HepG2 (cell line): ENCODE measurements around the gene LYRM4. TPM values are rescaled to one million over a fixed set of nuclear protein-coding genes. Genes with fewer than 3 reads are reported as not detected.

ENCODE experiments used
- ATAC-seq: fragments of 200-7000 bp; cut with Tn5 transposase; 3 replicates; pipeline ENCODE4 v1.9.1; 2020; ENCODE audit warnings: mild to moderate bottlenecking, moderate library complexity
- BruUV-seq: library from RNA; stranded (reverse); fragments of 400-500 nt; replicated peaks from 2 replicates; lab custom pipeline; 2021; lab: Mats Ljungman, UMichigan
- CTCF ChIA-PET: fragments of 300-600 bp; formaldehyde crosslinking; extraction: SDS; loops from one replicate; lab custom pipeline; 2021; ENCODE audit warnings: low total read pairs, inconsistent platforms, low intra/inter-chr PET ratio; lab: Yijun Ruan, JAX
- POLR2A ChIA-PET: fragments of 350-600 bp; sonication (Branson Sonifier 250); formaldehyde crosslinking; loops from one replicate; lab custom pipeline; 2020; ENCODE audit warnings: antibody characterized with exemption, inconsistent platforms; lab: Yijun Ruan, JAX
- DNase-seq: peaks from one replicate; pipeline ENCODE4 v3.0.0-alpha.2; 2015; ENCODE audit warnings: low spot score
- FAIRE-seq: peaks from 3 replicates; lab custom pipeline; 2011; peaks lifted over from hg19 to GRCh38; lab: Jason Lieb, UNC
- H2AFZ ChIP-seq: one replicate; pipeline ENCODE4 v1.6.1; 2011; ENCODE audit warnings: low read length, inconsistent platforms
- H3K27ac ChIP-seq: fragments of 300-600 bp; 3 replicates; pipeline ENCODE4 v1.8.0; 2011; ENCODE audit warnings: mixed run types, mild to moderate bottlenecking, mixed read lengths, low read length, inconsistent platforms; ENCODE audit not compliant: insufficient read depth; ENCODE audit errors: extremely low read length
- H3K27me3 ChIP-seq, 2 experiments: fragments of 200-600 bp in 1 of 2; 2 replicates in 1 of 2; 3 replicates in 1 of 2; pipeline versions ENCODE4 v1.6.0 to v1.8.0; 2011; ENCODE audit warnings: low read length in 2 of 2, mild to moderate bottlenecking in 2 of 2, moderate library complexity in 2 of 2, inconsistent platforms in 1 of 2; ENCODE audit not compliant: insufficient read depth in 2 of 2, control insufficient read depth in 1 of 2
- H3K36me3 ChIP-seq, 2 experiments: fragments of 200-600 bp in 1 of 2; replicated peaks in 1 of 2; 2 replicates in 1 of 2; 3 replicates in 1 of 2; pipeline versions ENCODE4 v1.5.1 to v1.8.0; 2011; ENCODE audit warnings: low read length in 2 of 2, inconsistent platforms in 1 of 2; ENCODE audit not compliant: insufficient read depth in 2 of 2, control insufficient read depth in 1 of 2
- H3K4me1 ChIP-seq: 2 replicates; pipeline ENCODE4 v1.5.1; 2012; ENCODE audit warnings: low read length, inconsistent platforms; ENCODE audit not compliant: insufficient read depth
- H3K4me2 ChIP-seq: 2 replicates; pipeline ENCODE4 v1.6.0; 2011; ENCODE audit warnings: low read depth, low read length, inconsistent platforms
- H3K4me3 ChIP-seq, 3 experiments: fragments of 200-600 bp in 1 of 3; sonication (generic), shearing (Covaris generic) in 1 of 3; replicated peaks in 1 of 3; 2 replicates each; pipeline ENCODE4 v1.5.1; 2011 to 2016; ENCODE audit warnings: low read length in 3 of 3, inconsistent platforms in 2 of 3, low read depth in 2 of 3, mild to moderate bottlenecking in 2 of 3, control low read depth in 1 of 3, mixed read lengths in 1 of 3; ENCODE audit not compliant: insufficient read depth in 1 of 3
- H3K79me2 ChIP-seq: one replicate; pipeline ENCODE4 v1.6.1; 2011; ENCODE audit warnings: low read length, inconsistent platforms; ENCODE audit not compliant: insufficient read depth
- H3K9ac ChIP-seq: 2 replicates; pipeline ENCODE4 v1.6.0; 2011; ENCODE audit warnings: mild to moderate bottlenecking, low read depth, low read length, inconsistent platforms; ENCODE audit not compliant: insufficient read depth
- H3K9me3 ChIP-seq: 2 replicates; pipeline ENCODE4 v1.5.1; 2012; ENCODE audit warnings: mild to moderate bottlenecking, low read length
- H4K20me1 ChIP-seq: 2 replicates; pipeline ENCODE4 v1.6.0; 2011; ENCODE audit warnings: inconsistent platforms, mild to moderate bottlenecking, low read length, moderate library complexity; ENCODE audit not compliant: insufficient read depth
- AKAP8 ChIP-seq: sonication (generic); formaldehyde crosslinking; IDR thresholded peaks from 2 replicates; pipeline ENCODE4 v1.5.1; 2020; ENCODE audit warnings: mild to moderate bottlenecking, missing genetic modification reagents
- EED ChIP-seq: sonication (generic); formaldehyde crosslinking; IDR thresholded peaks from 2 replicates; pipeline ENCODE4 v1.5.0; 2020; ENCODE audit warnings: mild to moderate bottlenecking, missing genetic modification reagents
- ELF4 ChIP-seq: sonication (generic); formaldehyde crosslinking; IDR thresholded peaks from 2 replicates; pipeline ENCODE4 v1.5.0; 2020; ENCODE audit warnings: missing genetic modification reagents, mild to moderate bottlenecking, moderate library complexity, borderline replicate concordance
- EP300 ChIP-seq, 3 experiments: sonication (generic) in 1 of 3; formaldehyde crosslinking in 1 of 3; IDR thresholded peaks; 2 replicates each; pipeline versions ENCODE4 v1.5.1 to v1.6.1; 2011 to 2020; ENCODE audit warnings: low read depth in 2 of 3, low read length in 2 of 3, borderline replicate concordance in 1 of 3, improper control_type of control experiment in 1 of 3, mild to moderate bottlenecking in 1 of 3, missing genetic modification reagents in 1 of 3, moderate library complexity in 1 of 3
- GATA4 ChIP-seq: sonication (generic); IDR thresholded peaks from 2 replicates; pipeline ENCODE4 v1.6.1; 2016; ENCODE audit warnings: antibody characterized with exemption, low read depth, borderline replicate concordance
- HMGA1 ChIP-seq: sonication (generic); formaldehyde crosslinking; conservative IDR thresholded peaks from 2 replicates; pipeline ENCODE4 v1.4.0; 2020; ENCODE audit warnings: missing genetic modification reagents
- NFYC ChIP-seq: IDR thresholded peaks from 2 replicates; pipeline ENCODE4 v1.6.1; 2016; ENCODE audit warnings: missing genetic modification reagents, missing compliant biosample characterization
- NPAS2 ChIP-seq: sonication (generic); formaldehyde crosslinking; IDR thresholded peaks from 2 replicates; pipeline ENCODE4 v1.8.0; 2022; ENCODE audit warnings: mild to moderate bottlenecking, missing genetic modification reagents, borderline replicate concordance
- RBM22 ChIP-seq: fragments of 200-400 bp; formaldehyde crosslinking; optimal IDR thresholded peaks from 2 replicates; pipeline ENCODE3; 2017; ENCODE audit warnings: mild to moderate bottlenecking, low read length, moderate library complexity
- SIX1 ChIP-seq: sonication (generic); formaldehyde crosslinking; IDR thresholded peaks from 2 replicates; pipeline ENCODE4 v1.4.0; 2020; ENCODE audit warnings: missing genetic modification reagents, borderline replicate concordance
- SUZ12 ChIP-seq: fragments of 150-350 bp; IDR thresholded peaks from 2 replicates; pipeline ENCODE4 v1.6.1; 2014; ENCODE audit warnings: low read depth, low read length
- YEATS4 ChIP-seq: sonication (generic); formaldehyde crosslinking; IDR thresholded peaks from 2 replicates; pipeline ENCODE4 v1.4.0; 2020; ENCODE audit warnings: missing genetic modification reagents, borderline replicate concordance
- ZNF20 ChIP-seq: sonication (generic); formaldehyde crosslinking; IDR thresholded peaks from 2 replicates; pipeline ENCODE4 v1.4.0; 2020; ENCODE audit warnings: mild to moderate bottlenecking, moderate library complexity, missing genetic modification reagents
- ZNF335 ChIP-seq: sonication (generic); formaldehyde crosslinking; IDR thresholded peaks from 2 replicates; pipeline ENCODE4 v1.4.0; 2020; ENCODE audit warnings: missing genetic modification reagents
- ZNF589 ChIP-seq: sonication (generic); formaldehyde crosslinking; conservative IDR thresholded peaks from 2 replicates; pipeline ENCODE4 v1.8.0; 2022; ENCODE audit warnings: mild to moderate bottlenecking, moderate library complexity, missing genetic modification reagents
- ZNF850 ChIP-seq: sonication (generic); formaldehyde crosslinking; conservative IDR thresholded peaks from 2 replicates; pipeline ENCODE4 v1.9.0; 2021; ENCODE audit warnings: mild to moderate bottlenecking, missing genetic modification reagents
- ZNF878 ChIP-seq: sonication (generic); formaldehyde crosslinking; IDR thresholded peaks from 2 replicates; pipeline ENCODE4 v1.8.1; 2023; ENCODE audit warnings: mild to moderate bottlenecking, missing genetic modification reagents, moderate library complexity
- WGBS: methylation state at CpG from one replicate; pipeline ENCODE4 v1.1.6; 2017; ENCODE audit warnings: low lambda C conversion rate; 5-methylcytosine and 5-hydroxymethylcytosine counted together
- in situ Hi-C: cut with HindIII; loops from 2 replicates; pipeline ENCODE4 v1.10.0; 2017; ENCODE audit warnings: low pct_unique_long_range_greater_than_20kb; ENCODE audit not compliant: extremely low pct_ligation_motif_present
- intact Hi-C: fragments of 100-400 bp; cut with micrococcal nuclease; formaldehyde crosslinking; loops from one replicate; pipeline ENCODE4 v1.10.0; 2022; ENCODE audit not compliant: unreplicated experiment
- polyA plus RNA-seq, 8 experiments: library from polyadenylated mRNA; depleted of rRNA in 3 of 8; stranded (reverse) in 7 of 8; unstranded in 1 of 8; fragments of >200 nt; fragmentation: Illumina TruSeq in 4 of 8; extraction: Trizol in 4 of 8; gene quantifications; 2 replicates each; pipeline versions ENCODE4 v1.2.1 to v1.2.3, GENCODE V29; 2011 to 2016; ENCODE audit warnings: low read depth in 4 of 8, missing spikeins in 1 of 8, mixed read lengths in 1 of 8; ENCODE audit not compliant: insufficient read depth in 1 of 8
- total RNA-seq, 5 experiments: library from RNA; depleted of rRNA; stranded (reverse); fragments of >200 nt; fragmentation: Illumina TruSeq; extraction: Trizol; gene quantifications; 2 replicates each; pipeline ENCODE4 v1.2.3, GENCODE V29; 2016; ENCODE audit warnings: low read depth in 1 of 5
- TF ChIP-seq, protein P1 (sequence below): sonication (generic); formaldehyde crosslinking; IDR thresholded peaks from 2 replicates; pipeline ENCODE4 v1.9.0; 2021; ENCODE audit warnings: missing genetic modification reagents, borderline replicate concordance
- TF ChIP-seq, protein P2 (sequence below): sonication (generic); formaldehyde crosslinking; IDR thresholded peaks from 2 replicates; pipeline ENCODE4 v1.5.1; 2020; ENCODE audit warnings: missing genetic modification reagents, mild to moderate bottlenecking, borderline replicate concordance

LYRM4 gene
- total and polyA plus RNA-seq, 2 of the 13 experiments (the other 11 are each of a cell fraction or from before 2014, with no cell fraction given): 64.6 to 67.5 TPM

GRCh38 chr6:5205877-5206850, 54.6 kb downstream of the LYRM4 start:
- BruUV-seq: TSS peak; percentile 82
- ATAC-seq (peak; percentile 96), FAIRE-seq (peak; percentile 98), DNase-seq (peak; percentile 95)
- POLR2A ChIA-PET: interaction anchor here (0.9 to 1.6 kb wide), 7 partner anchors 8 to 147 kb away, joined by 3 to 10 read pairs (median 4); partner anchors contain the start of genes FARS2 and LYRM4
- Histone ChIP-seq H3K4me3 (peak overlapping the region in 1 of 3 experiments; percentile 21; a peak in 1 of 6 replicates), H3K9ac (peak overlapping the region; percentile 48), H2AFZ (no peak overlapping the region), H3K4me1 (peaks cover 50% of the 10 kb centered on the region), H3K79me2 (peaks cover 10% of the 10 kb centered on the region), H3K27me3 (no peaks in the 10 kb centered on the region), H3K4me2 (peak overlapping the region; percentile 56), H4K20me1 (no peaks in the 10 kb centered on the region), H3K36me3 (peaks cover 2 to 16% of the 10 kb centered on the region in 2 experiments), H3K27ac (peak overlapping the region; percentile 53), H3K9me3 (no peaks in the 10 kb centered on the region)
- in situ Hi-C loops (no loop called here), intact Hi-C loops (loop anchor here (5.0 kb wide), 2 partner anchors 64 to 149 kb away; no protein-coding TSS in a partner anchor)
- WGBS: 36% methylated on average over 7 of the region's 7 CpGs
- CTCF ChIA-PET: no interaction called here
- TF ChIP-seq SUZ12 (no peak), AKAP8 (no peak), ZNF20 (CRISPR knock-in tag) (no peak), EED (CRISPR knock-in tag) (no peak; the same call in 1 of the 2 replicates), YEATS4 (CRISPR knock-in tag) (peak; percentile 87), EP300 (IDR thresholded peaks at IDR 0.05; ENCODE audit: low read depth in 2 of 2, low read length in 2 of 2) (peak in 1 of 2 experiments; percentile 76; a peak in 2 of 4 replicates), EP300 (CRISPR knock-in tag; IDR thresholded peaks at IDR 0.05; ENCODE audit: borderline replicate concordance) (no peak), NFYC (CRISPR knock-in tag) (no peak), ELF4 (CRISPR knock-in tag) (0 out of 2 replicates have a peak, but pooled peaks have one; percentile 52), GATA4 (no peak), NPAS2 (CRISPR knock-in tag) (no peak), ZNF850 (CRISPR knock-in tag) (no peak), HMGA1 (CRISPR knock-in tag) (no peak), ZNF335 (CRISPR knock-in tag) (peak; percentile 96), ZNF878 (CRISPR knock-in tag) (peak; percentile 95), SIX1 (CRISPR knock-in tag) (0 out of 2 replicates have a peak, but pooled peaks have one; percentile 43), ZNF589 (CRISPR knock-in tag) (peak; percentile 47; the same call in 1 of the 2 replicates), RBM22 (peak; percentile 25)
- TF ChIP-seq, protein P1, sequence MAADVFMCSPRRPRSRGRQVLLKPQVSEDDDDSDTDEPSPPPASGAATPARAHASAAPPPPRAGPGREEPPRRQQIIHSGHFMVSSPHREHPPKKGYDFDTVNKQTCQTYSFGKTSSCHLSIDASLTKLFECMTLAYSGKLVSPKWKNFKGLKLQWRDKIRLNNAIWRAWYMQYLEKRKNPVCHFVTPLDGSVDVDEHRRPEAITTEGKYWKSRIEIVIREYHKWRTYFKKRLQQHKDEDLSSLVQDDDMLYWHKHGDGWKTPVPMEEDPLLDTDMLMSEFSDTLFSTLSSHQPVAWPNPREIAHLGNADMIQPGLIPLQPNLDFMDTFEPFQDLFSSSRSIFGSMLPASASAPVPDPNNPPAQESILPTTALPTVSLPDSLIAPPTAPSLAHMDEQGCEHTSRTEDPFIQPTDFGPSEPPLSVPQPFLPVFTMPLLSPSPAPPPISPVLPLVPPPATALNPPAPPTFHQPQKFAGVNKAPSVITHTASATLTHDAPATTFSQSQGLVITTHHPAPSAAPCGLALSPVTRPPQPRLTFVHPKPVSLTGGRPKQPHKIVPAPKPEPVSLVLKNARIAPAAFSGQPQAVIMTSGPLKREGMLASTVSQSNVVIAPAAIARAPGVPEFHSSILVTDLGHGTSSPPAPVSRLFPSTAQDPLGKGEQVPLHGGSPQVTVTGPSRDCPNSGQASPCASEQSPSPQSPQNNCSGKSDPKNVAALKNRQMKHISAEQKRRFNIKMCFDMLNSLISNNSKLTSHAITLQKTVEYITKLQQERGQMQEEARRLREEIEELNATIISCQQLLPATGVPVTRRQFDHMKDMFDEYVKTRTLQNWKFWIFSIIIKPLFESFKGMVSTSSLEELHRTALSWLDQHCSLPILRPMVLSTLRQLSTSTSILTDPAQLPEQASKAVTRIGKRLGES: no peak
- TF ChIP-seq, protein P2, sequence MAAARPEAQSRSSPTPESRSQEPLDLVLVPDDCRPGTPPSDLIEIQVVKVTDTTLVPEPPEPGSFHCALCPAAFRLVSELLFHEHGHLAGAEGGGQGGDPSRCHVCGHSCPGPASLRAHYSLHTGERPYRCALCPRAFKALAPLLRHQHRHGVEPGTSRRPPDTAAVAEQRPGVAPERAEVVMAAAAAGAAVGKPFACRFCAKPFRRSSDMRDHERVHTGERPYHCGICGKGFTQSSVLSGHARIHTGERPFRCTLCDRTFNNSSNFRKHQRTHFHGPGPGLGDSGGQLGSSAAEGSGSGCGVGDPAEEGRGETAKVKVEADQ (CRISPR knock-in tag): peak; percentile 39; the same call in 1 of the 2 replicates
